OCI-M2 (cell line): ENCODE results near the gene UBE3B.

Experiments used
- DNase-seq: peaks from one replicate; lab custom pipeline; 2025; ENCODE audit not compliant: unreplicated experiment; lab: John Stamatoyannopoulos, UW

The UBE3B gene

DNA sequence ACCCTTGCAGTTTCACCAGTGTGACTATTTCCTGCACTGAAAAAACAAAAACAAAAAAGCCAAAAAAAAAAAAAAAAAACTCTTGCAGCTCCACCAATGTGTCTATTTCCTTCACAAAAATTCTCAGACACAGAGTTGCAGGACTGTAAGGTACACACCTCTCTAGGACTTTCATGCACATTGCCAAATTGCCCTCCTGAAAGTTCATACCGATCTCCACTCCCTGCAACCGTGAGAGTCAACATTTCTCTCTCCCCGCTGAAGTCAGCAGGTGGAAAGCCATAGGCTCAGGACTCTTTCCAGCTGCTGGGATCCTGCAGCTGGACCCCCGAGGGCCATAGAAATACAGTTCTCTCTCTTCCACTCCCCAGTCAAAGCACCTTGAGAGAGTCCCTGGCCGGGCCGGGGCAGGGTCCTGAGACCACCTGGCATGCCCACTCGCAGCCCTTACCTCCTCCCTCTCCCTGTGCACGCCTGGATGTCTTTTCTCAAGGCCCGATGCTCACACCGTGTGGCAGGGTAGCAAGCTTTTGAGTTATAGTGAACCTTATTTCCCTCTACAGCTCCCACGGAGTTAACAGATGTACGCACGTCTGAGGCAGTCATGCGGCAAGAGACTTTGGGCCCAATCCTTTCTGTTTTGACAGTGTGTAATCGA lies 72.3 kb downstream of the UBE3B start:
- no peak for DNase-seq

- no peak for DNase-seq
Measured at GRCh38 chr12:109550281-109550680, 72.8 kb downstream of the UBE3B start.

GRCh38 chr12:109551108-109551507 lies 73.7 kb downstream of the UBE3B start:
- no peak for DNase-seq

- no peak for DNase-seq
Measured at GRCh38 chr12:109552971-109553370, 75.5 kb downstream of the UBE3B start.

GRCh38 chr12:109553483-109553882 lies 76.0 kb downstream of the UBE3B start:
- DNase-seq, result no peak

GRCh38 chr12:109553906-109554500 lies 76.6 kb downstream of the UBE3B start:
- DNase-seq, result no peak

DNA sequence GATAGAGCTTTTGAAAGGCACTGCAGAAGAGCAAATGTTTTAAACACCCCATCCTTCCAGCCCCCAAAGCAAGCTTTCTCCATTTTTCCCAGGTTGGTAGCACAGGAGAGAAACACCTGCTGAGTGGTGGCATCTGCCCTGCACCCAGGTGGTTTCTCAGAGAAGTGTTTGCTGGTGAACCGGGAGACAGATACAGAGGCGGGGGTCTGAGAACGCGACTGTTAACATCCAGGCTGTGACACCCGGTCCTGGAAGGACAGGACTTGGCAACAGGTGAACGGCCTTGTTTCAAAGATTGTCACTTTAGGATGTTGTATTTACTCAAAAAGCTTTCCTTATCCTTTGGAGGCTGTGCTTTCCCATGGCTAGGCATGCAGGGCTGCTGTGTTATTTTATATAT lies 77.3 kb downstream of the UBE3B start:
- no peak for DNase-seq

DNA sequence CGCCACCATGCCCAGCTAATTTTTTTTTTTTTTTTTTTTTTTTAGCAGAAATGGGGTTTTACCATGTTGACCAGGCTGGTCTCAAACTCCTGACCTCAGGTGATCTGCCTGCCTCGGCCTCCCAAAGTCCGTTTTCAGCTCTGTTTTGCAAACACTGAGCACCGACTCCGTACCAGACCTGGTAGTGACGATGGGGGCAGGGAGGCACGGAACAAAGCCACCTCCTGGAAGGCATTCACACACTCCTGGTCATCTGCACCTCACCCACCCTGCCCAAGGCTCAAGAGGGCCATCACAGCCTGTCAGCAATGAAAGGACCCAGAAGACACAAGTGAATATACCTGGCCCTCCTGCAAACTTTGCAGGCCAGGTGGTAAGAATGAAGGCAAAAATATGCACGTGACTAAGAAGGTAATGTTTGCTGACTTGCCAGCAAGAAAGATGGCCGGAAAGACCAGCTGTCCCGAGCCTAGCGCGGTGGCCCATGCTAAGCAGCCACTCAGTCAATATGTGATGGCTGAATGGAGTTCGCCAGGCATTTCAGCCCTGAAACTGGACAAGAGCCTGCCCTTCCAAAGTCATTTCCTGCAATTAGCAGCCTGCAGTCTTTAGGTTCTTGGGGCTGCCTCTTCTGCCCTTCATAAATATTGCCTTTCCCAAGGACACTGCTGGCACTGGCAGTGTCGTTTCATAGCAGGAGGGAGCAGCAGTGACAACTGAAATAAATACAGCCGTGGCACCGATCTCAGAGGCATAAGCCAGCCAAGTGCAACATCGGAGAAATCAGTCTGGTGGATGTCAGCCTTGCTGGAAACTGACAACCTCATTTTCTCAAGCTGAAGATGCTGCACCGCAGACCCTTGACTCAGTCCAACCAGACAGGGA lies 78.2 kb downstream of the UBE3B start:
- no peak for DNase-seq

DNA sequence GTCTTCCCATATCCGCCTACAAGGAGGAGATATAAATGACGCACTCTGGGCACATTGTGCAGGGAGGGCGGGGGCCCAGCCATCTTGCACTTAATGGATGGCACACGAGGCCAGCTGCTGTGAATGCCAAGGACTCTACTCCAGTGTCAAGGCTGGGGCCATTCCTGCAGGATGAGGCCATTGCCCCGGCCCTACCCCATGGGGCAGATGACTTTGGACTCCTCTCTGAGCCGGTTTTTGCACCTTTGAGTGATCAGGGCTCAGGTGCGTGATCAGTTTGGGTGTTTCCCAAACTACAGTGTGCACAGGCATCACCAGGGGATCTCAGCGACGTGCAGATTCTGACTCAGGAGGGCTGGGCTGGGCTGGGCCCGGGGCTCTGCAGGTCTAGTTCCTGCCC lies 79.8 kb downstream of the UBE3B start:
- no peak for DNase-seq

DNA sequence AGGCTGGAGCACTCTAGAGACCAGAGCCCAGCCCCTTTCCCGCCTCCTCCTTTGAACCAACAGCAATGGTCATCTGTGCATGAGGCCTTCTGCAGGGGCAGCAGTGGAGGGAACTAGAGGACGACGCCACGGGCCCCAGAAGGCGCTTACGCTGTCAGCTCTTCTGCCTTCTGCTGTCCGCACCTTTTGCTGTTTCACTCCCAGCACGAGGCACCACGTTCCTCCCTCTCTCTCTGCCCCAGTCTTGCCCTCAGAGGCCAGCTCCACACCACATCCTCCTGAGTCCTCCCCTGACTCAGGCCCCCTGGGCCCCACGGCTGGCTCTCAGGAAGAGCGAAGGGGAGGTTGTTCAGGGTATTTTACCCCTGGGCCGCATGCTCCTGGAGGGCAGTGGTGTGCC lies 80.4 kb downstream of the UBE3B start:
- no peak for DNase-seq

GRCh38 chr12:109558374-109559199 lies 81.2 kb downstream of the UBE3B start:
- no peak for DNase-seq

GRCh38 chr12:109559200-109559505 lies 81.7 kb downstream of the UBE3B start:
- DNase-seq, result no peak

DNA sequence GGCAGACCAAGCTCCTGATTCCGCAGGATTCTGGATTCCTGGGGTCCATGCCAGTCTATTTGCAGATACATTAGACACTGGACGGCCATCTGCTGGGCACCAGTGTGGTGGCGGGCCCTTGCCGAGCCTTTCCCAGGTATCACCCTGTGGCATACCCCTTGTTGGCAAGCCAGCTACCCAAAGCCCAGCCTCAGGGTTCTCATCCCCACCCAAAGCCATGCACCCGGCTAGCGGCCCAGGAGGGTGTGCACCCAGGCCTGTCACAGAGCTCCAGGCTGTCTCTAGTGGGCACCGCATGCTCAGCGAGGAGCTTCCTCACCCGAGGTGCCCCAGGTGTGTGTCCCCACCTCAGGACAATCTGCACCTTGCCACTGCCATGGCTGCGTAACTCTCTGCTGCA lies 82.2 kb downstream of the UBE3B start:
- no peak for DNase-seq

DNA sequence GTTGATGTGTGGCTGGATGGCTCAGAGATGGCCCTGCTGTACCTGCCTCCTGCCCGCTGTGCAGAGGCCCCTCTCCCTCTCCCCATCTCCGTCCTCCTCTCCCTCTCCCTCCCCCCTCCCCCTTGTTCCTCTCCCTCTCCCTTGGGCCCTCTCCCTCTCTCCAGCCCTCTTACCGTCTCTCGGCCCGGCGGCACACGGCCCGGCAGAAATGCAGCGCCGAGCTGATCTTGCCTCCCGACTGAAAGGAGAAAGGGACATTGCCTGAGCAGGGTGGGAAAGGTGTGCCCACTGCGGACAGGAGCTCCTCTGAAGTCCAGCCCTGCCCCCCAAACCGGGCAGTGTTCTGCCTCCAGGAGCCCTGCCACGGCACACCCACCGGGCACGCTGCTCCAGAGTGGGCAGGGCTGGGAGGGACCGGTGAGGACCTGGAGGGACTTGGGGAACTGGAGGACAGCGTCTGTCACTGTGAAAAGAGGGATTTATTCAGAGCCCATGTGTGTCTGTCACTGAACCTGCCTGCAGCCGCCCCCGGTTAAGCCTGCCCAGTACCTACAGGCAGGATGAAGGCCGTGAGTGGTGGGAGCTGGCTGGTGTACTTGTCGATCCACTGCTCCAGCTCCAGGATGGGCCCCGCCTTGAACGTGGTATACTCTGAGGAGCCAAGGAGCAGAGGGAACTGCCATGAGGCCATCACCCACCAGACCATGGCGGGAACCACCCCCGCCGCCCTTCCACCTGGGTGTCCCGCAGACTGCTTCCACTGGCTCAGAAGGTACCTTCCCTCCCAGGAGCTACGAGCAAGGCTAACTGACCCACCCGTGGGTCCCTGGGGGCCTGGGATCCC lies 83.7 kb downstream of the UBE3B start:
- DNase-seq, result no peak

DNA sequence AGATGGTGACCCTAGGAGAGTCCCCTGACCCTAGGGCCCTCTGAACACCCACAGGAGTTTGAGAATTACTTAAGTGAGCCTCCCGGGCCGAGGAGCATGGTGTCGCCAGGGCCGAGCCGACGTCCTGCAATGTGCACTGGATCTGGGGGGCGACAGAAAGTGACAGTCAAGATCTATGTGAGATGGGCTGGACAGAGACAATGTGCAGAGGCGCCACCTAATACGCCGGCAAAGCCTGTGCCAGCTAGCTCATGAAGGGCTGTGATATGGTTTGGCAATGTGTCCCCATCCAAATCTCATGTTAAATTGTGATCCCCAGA lies 84.2 kb downstream of the UBE3B start:
- DNase-seq, result no peak

DNA sequence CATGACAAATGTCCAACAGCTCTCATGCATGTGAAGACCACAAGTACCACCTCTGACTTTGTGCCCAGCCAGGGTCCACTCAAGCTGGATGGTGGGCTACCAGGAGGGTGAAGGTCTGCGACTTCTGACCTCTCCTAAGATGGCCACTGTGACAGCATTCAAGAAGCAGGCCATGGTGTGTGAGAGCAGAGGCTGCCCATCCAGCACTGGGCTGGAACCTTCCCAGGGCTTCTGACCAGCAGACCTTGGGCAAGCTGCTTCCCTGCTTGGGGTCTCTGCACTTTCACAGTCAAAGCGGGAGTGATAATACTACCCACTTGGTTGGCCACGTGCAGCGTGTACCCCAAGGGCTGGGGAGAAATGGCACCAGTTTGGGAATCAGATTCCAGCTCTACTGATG lies 85.4 kb downstream of the UBE3B start:
- no peak for DNase-seq

DNA sequence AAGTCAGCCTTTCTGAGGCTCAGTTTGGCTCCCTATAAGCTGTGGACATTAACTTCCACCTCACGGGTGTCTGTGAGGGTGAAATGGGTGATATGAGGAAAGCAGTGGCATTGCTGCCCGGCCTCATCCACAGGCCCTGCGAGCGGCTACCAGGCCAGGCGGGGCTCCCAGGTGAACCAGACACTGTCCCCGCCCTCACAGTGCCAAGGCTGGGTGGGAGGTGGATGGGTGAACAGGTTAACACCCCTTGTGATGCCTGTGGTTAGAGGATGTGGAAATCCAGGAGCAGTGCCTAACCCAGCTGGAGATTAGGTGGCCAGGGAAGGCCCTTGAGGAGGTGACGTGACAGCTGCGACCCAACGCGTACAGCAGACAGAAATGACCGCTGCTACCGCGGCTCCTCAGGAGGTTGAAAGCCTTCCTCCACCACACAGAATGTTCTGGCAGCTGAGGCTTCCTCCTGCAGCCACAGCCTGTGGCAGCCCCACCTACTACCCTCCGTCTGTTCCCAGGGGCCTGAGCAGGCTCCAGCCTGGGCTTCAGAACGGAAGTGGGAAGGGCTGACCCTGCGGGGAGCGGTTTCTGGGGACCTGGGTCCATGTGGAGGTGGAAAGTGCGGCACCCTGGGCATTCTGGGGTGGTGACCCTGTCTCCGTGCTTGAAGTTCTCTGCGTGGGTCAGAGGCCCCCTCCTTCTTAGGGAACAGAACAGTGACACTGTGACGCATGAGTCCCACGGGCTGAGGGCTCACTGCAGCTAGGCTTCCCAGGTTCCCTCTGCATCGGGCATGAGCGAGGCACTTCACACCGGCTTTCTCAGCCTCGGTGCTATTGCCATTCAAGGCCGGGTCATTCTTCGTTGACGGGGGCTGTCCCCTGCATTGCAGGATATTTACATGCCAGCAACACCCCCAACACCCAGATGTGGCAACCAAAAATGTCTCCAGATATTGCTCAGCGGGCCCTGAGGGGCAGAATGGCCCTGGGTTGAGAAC lies 86.2 kb downstream of the UBE3B start:
- no peak for DNase-seq

DNA sequence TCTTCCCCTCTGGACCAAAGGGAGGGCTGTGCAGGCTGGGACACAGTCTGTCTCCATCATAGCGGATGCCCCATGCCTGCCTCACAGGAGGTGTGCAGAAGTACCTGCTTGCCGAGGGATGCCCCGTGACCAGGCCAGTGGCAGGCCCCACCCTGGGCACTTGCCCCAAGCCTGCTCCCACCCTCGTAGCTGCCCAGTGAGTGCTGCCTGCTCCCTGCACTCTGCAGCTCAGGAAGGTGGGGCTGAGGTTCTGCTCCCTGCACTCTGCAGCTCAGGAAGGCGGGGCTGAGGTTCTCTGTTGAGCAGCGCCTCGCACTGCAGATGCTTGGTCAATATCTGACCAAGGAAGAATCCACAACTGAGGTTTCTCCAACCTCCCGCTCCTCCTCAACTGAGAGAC lies 89.0 kb downstream of the UBE3B start:
- no peak for DNase-seq

- no peak for DNase-seq
Measured at GRCh38 chr12:109567296-109567695, 89.9 kb downstream of the UBE3B start.

- DNase-seq, result no peak
Measured at GRCh38 chr12:109567967-109568366, 90.5 kb downstream of the UBE3B start.
